ENCODE measurements around the gene SRGAP2B. TPM values are rescaled to one million over a fixed set of nuclear protein-coding genes. Genes with fewer than 3 reads are reported as not detected.
"Not testable (repeated sequence)": the region's sequence is repeated elsewhere in the genome, so short reads cannot be mapped to it uniquely, and the experiment has no call there.

The SRGAP2B gene
- polyA plus RNA-seq, 1 donor from 2014 or later: 2.5 TPM

DNA sequence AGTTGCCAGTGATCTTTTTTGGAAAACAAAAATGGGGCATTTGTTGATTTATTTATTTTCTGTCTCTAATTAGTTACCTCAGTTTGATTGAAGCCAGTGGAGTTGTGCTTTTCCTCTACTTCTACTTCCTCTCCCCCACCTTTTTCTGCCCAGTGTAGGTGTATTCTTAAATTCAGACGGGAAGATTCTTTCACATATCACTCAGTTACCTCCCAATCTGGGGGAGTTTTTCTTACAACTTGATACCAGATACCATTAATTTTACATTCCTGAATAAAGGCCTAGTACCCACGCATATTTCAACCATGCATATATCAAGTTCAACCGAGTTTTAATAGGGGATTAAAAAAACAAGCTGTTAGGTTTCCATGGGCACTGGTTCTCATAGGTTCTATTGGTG, 16.5 kb upstream of the SRGAP2B start:
- H3K36me3 Mint-ChIP-seq, H3K9me3 Mint-ChIP-seq, H3K27ac Mint-ChIP-seq, H3K4me1 Mint-ChIP-seq, H3K27me3 Mint-ChIP-seq, H3K4me3 Mint-ChIP-seq: not testable (repeated sequence)

DNA sequence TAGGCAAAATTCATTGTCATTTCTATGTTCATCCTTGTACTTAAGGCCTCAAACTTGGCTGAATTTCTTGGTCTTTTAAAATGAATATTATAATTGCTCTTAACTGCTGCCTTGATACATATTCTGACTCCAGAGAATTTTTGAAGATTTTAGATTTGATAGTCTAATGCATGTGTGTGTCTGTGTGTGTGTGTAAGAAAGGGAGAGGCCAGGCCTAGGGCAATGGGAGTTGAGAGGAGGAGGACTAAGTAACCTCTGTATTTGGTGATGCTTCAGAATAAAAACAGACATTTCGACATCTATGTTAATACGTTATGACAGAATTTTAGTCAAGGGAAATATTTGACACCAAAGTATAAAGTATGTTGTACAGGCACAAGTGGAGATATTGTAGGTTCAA, 8.2 kb upstream of the SRGAP2B start:
- H3K27ac Mint-ChIP-seq, H3K36me3 Mint-ChIP-seq, H3K4me3 Mint-ChIP-seq, H3K27me3 Mint-ChIP-seq, H3K4me1 Mint-ChIP-seq, H3K9me3 Mint-ChIP-seq: not testable (repeated sequence)

DNA sequence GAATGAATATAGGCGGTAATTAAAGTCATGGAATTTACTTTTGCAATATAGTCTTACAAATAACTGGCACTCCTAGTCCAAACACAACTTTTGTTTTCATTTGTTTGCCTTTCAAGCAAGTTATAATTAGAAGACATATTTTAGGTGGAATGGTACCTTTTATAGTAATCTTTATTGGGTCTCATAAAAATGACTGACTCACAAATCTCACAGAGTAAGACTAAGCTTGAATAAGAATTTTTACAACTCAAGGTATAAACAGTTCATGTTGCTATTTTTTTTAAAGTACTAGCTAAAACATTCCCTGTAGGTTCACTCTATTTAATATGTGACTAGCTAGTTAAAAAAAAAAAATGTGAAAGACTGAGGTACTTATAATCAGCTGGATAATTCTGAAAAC, 6.6 kb upstream of the SRGAP2B start:
- not testable (repeated sequence) for H3K27ac Mint-ChIP-seq, H3K36me3 Mint-ChIP-seq, H3K9me3 Mint-ChIP-seq, H3K4me3 Mint-ChIP-seq, H3K4me1 Mint-ChIP-seq, H3K27me3 Mint-ChIP-seq

DNA sequence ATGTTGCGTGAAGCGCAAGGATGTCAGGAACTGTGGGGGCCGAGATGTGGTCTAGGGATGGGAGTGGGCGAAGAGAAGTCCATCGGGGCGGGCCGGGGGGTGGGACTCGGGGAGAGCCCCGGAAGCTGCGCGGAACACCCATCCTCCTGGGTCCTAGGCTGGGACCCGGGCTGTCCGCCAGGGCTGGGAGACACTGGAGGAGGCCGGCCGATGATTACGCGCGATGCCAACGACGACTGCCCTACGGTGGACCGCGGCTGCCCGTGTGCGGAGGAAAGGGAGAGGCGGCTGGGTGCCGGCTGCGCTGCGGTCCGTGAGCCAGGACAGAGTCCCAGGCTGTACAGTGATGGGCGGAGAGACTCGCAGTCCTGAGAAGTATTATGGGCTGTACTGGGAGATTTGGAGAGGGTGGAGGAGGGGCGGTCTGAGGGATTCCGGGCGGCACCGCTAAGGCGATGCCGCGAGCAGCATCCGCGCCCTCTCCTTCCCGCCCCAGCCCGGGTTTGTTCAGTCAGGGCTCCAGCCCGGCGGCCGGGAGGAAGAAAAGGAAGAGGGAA, 395 bp downstream of the SRGAP2B start:
- H3K27me3 Mint-ChIP-seq, H3K9me3 Mint-ChIP-seq: not testable (repeated sequence)
- H3K4me3 Mint-ChIP-seq: peak overlapping the region in 1 of 4 donors; percentile 71

DNA sequence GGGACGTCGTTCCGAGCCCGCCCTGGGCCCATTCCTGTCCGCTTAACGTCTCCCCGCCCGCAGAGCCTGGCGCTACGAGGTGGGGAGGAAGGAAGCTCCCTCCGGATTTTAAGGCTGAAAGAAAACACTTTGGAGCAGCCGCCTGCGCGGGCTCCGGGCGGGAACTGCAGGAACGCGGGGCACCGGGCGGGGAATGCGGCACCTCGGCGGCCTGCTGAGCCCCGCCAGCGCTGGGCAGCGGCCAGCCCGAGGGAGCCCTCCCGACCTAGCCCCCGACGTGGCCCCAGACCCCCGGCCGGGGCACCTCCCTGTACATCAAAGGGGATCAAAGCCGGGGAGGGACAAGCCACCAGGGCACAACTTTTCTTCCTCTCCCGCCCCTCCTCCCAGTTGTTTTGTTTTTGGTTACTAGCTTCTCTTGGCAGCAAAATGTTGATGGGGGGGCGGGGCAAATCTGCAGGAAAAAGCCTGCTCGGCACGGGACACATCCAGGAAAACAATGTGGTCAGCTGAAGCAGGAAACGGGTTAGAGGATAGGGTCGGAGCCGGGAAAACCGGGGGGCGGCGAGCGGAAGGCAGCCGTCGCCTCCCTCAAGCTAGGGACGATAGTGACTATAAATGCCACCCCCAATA, 1.5 kb downstream of the SRGAP2B start:
- H3K4me3 Mint-ChIP-seq: peak overlapping the region; percentile 90 to 97 (median 95)

More for the DNA sequence above, 395 bp downstream of the SRGAP2B start:
- H3K4me1 Mint-ChIP-seq, H3K36me3 Mint-ChIP-seq, H3K27ac Mint-ChIP-seq: not testable (repeated sequence)

DNA sequence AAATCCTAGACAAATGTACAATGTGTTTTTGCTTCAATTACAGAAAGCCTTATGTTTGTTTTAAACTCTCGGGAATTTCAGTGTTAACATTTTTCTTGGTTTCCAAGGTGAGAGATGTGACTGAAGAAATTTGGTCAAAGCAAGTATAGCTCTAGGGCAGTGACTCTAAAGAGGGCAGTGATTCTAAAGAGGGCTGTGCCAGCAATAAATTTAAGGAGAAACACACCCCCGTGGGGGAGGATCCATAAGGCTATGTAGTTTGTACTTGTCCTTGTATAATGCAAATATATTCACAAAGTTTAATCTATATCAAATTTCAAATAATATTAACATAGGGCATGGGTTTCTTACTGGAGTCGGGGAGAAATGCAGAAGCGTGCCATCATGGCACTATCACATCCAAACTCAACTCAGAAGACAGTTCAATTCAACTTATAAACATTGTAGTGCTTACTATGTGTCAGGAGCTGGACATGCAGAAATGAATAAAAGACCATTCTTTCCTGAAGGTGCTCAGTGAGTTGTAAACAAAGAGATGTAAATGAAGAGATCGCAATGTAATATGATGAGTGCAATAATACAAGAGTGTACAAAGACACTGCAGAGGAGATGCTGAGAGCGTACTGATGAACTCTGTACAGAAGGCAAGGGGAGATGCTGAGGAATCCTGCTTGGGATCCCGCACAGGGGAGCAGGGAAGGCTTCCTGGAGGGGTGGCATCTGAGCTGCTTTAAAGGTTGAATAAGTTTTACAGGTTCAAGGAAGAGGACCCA, 12.5 kb downstream of the SRGAP2B start:
- not testable (repeated sequence) for H3K36me3 Mint-ChIP-seq, H3K9me3 Mint-ChIP-seq, H3K27me3 Mint-ChIP-seq, H3K27ac Mint-ChIP-seq, H3K4me3 Mint-ChIP-seq, H3K4me1 Mint-ChIP-seq

More for the DNA sequence above, 1.5 kb downstream of the SRGAP2B start:
- not testable (repeated sequence) for H3K27me3 Mint-ChIP-seq, H3K36me3 Mint-ChIP-seq, H3K4me1 Mint-ChIP-seq, H3K9me3 Mint-ChIP-seq
- H3K27ac Mint-ChIP-seq: peak overlapping the region in 1 of 3 donors; percentile 67

DNA sequence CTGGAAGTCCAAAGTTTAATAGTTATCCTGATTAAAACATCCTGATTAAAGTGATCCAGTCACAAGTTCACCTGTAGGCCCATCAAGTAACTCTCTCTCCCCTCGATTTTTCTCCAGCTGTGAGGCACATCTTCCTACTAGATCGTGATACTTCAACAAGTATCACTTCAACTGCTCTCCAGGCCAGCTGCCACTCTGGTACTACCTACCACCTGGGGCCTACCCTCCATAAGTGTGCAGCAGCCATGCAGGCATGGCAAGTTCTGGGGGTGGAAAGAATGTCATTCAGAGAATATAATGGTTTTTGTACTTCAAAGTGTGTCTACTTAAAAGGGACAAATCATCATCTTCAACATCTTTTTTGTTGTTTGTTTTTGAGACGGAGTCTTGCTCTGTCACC, 14.9 kb downstream of the SRGAP2B start:
- H3K36me3 Mint-ChIP-seq, H3K27me3 Mint-ChIP-seq, H3K27ac Mint-ChIP-seq, H3K4me3 Mint-ChIP-seq, H3K4me1 Mint-ChIP-seq, H3K9me3 Mint-ChIP-seq: not testable (repeated sequence)

DNA sequence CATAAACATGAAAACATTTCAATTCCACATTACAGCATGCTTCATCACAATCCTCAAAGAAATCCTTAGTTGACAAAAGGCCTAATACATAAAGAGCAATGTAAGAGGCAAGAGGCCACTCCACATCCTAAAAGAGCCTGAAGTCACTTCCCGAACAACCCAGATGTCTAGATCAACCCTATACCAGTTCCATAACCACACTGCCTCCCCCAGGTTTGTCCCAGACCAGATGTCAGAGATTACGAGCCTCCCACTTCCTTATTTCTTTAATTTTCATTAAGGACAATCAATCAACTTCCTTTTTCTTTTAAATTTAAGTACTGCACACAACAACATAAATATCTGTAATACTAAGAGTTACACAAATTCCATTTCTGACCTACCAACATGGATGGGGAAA, 15.4 kb downstream of the SRGAP2B start:
- H3K4me1 Mint-ChIP-seq, H3K9me3 Mint-ChIP-seq, H3K4me3 Mint-ChIP-seq, H3K36me3 Mint-ChIP-seq, H3K27ac Mint-ChIP-seq, H3K27me3 Mint-ChIP-seq: not testable (repeated sequence)

DNA sequence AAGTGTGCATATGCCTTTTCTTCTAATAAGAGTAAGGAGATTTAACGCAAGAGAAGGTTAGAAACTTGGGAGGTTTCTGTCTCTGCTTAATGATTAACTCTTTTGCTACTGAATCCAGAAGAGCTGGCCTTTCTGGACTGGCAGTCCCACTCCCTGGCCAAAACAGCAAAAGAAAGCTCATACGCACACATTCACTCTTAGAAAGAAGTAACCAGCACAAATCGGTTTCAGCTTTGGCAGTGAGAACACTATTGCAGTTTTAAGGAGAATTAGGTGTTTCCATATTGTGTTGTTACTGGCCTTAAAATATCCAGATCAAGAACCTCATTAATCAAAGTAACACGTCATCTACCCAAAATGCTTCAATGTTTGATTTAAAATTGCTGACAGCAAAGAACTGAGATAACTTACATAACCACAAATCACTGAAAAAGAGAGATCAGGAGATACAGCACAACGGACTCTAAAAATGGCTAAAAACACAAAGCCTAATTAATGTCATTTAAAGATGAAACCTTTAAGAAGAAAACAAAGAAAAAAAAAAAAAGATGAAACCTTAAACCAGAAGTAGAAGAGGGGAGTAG, 16.2 kb downstream of the SRGAP2B start:
- not testable (repeated sequence) for H3K9me3 Mint-ChIP-seq, H3K27ac Mint-ChIP-seq, H3K4me1 Mint-ChIP-seq, H3K36me3 Mint-ChIP-seq, H3K4me3 Mint-ChIP-seq, H3K27me3 Mint-ChIP-seq

DNA sequence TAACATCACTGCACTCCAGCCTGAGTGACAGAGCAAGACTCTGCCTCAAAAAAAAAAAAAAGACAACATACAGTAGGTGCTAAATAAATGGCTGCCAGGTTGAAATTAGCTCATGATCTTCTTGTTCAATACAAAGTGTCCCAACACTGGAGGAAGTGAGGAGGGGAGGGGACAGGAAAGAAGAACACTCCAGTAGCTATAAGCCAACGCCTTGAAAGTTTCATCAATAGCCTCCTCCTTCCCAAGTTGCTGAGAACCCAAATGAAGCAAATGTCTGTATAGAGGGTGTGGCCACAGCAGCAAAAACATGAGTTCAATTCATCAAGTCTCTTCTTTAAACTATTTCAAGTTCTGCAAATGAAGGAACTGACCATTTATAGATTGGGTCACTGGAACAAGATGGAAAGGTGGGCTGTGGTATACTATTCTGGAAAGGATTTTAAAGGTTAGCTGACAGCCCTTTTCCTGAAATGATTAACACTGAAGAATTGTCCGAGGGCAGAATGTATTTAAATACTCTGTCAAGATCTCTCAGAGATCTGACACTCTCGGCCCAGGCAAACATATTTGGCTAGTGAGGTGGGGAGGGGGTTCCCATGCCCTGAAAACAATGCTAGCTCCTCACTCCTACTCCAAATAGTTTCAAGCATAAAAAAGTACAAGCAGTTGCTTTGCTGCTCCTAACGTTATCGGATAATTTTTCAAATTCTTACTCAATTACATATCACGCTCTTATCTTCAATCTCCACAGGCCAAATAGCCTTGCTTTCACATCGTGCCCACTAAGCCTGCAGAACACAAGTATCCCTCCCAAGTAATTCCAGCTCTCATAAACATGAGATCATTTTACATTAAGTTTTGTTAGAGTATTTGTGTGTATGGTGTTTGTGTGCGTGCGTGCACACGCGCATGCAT, 17.0 kb downstream of the SRGAP2B start:
- H3K9me3 Mint-ChIP-seq, H3K4me1 Mint-ChIP-seq, H3K27ac Mint-ChIP-seq, H3K4me3 Mint-ChIP-seq, H3K27me3 Mint-ChIP-seq, H3K36me3 Mint-ChIP-seq: not testable (repeated sequence)

DNA sequence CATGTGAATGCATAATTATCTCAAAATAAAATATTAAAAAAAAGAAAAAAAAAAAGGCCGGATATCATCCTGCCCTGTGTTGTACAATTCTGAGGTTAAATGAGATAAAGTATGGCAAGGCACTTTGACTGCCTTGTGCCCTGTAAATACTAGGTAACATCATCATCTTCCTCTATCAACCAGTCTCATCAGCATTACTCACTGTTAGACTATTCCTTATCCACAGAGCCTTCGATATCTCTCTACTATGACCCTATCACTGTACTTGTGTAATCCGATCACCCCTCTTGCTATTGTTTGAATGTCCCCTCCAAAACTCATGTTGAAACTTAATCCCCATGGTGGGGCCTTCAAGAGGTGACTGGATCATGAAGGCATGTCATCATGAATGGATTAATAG, 18.3 kb downstream of the SRGAP2B start:
- H3K36me3 Mint-ChIP-seq, H3K27me3 Mint-ChIP-seq, H3K4me3 Mint-ChIP-seq, H3K27ac Mint-ChIP-seq, H3K4me1 Mint-ChIP-seq, H3K9me3 Mint-ChIP-seq: not testable (repeated sequence)

DNA sequence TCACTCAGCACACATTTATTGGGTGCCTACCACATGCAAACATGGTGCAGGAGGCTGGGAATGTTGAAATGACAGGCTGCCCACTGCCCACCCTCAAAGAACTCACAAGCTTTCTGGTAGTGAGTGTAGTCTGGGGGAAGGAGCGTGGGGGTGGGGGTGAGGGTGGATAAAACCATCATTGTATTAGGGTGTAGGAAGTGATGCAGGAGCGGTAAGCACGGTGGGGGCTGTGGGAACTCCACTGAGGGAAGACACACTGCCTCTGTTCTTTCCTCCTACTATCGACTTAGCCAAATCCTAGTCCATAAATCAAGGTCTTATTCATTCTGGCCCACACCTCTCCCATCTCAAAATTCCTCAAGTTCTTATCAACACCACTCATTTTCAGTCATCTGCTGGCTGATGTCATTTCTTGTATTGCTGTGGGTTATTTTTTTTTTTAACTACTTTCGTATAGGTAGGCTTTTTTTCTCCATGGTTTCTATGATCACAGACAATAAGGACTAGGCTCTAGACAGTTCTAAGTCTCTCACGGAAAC, 21.0 kb downstream of the SRGAP2B start:
- H3K9me3 Mint-ChIP-seq, H3K36me3 Mint-ChIP-seq, H3K4me3 Mint-ChIP-seq, H3K27ac Mint-ChIP-seq, H3K4me1 Mint-ChIP-seq, H3K27me3 Mint-ChIP-seq: not testable (repeated sequence)

DNA sequence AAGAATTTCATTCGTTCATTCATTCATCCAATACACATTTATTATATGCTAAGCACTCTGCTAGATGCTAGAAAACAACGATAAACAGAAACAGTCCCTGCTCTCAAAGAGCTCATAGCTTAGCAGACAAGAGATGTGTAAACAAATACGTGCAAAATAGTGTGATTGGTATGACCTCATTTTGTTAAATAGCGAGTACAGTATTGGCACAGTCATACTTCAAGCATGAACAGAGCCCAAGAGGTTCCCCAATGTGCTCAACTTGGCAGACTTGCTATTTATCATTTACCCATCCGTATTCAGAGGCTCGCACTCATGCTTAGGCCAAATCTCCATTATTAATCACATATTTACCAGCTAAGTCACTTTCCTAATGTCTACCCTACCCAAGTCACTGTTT, 23.6 kb downstream of the SRGAP2B start:
- H3K4me1 Mint-ChIP-seq, H3K27me3 Mint-ChIP-seq, H3K9me3 Mint-ChIP-seq, H3K4me3 Mint-ChIP-seq, H3K36me3 Mint-ChIP-seq, H3K27ac Mint-ChIP-seq: not testable (repeated sequence)

DNA sequence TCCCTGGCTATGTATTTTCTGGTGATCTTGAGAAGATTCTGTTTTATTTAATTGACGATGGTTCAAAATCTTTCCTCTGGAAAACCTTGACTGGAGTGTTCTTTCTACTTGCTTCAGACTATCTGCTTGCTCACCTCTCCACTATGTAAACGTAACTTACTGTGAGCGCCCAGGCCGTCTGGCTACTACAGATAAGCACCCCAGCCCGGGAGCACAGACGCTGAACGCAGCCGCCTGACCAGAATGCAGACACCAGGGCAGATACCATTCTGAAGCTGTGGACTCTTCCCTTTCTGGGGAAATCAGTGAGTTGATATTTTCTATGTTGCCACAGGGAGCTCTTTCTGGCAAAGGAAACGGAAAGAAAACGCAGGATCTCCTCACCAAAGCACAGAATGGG, 28.6 kb downstream of the SRGAP2B start:
- not testable (repeated sequence) for H3K4me1 Mint-ChIP-seq, H3K36me3 Mint-ChIP-seq, H3K27ac Mint-ChIP-seq, H3K27me3 Mint-ChIP-seq, H3K9me3 Mint-ChIP-seq, H3K4me3 Mint-ChIP-seq

DNA sequence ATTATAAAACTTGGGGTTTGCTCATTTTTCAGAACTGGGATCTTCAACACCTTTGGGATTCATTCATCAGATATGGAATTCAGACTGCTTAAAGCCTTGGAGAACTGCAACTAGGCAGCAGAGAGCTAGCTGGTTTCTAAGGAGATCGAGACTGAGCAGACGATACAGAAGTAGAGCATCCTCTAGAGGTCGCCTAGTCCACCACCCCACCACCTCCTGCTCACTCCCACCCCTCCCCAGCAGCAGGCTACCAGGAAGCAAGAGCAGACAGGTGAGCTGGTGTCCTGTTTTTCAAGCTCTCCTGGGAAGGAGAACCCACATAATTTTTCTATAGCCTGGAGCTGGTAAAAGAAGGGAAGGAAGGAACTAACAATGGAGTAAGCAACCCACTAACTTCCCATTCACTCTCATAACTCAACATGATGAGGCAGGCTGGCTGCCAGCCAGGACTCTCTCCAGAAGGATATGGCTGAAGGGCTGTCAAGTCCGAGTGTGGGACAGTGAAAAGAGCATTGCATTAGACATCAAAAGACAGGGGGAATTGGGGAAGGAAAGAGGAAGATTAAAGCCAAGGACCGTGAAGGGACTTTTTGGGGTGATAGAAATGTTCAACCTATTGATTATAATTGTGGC, 29.8 kb downstream of the SRGAP2B start:
- not testable (repeated sequence) for H3K36me3 Mint-ChIP-seq, H3K4me1 Mint-ChIP-seq, H3K4me3 Mint-ChIP-seq, H3K9me3 Mint-ChIP-seq, H3K27ac Mint-ChIP-seq, H3K27me3 Mint-ChIP-seq
